BE2C (cell line): ENCODE measurements around the gene NALCN.

Source experiments
- DNase-seq: peaks from one replicate; pipeline ENCODE4 v3.0.0-alpha.2; 2020
- H3K27me3 ChIP-seq: fragments of 250-450 bp; sonication (Bioruptor Pico); 2 replicates; pipeline ENCODE4 v1.5.1; 2020; ENCODE audit warnings: mild to moderate bottlenecking
- H3K36me3 ChIP-seq: fragments of 250-450 bp; sonication (Bioruptor Pico); 2 replicates; pipeline ENCODE4 v1.5.1; 2020; ENCODE audit warnings: mild to moderate bottlenecking
- H3K4me1 ChIP-seq: fragments of 250-450 bp; sonication (Bioruptor Pico); 2 replicates; pipeline ENCODE4 v1.5.1; 2020
- H3K4me3 ChIP-seq: 2 replicates; pipeline ENCODE4 v1.5.1; 2011; ENCODE audit warnings: low read depth, low read length
- H3K9me3 ChIP-seq: fragments of 250-450 bp; sonication (Bioruptor Pico); 2 replicates; pipeline ENCODE4 v1.5.1; 2020
- TF ChIP-seq, protein P1 (sequence below): IDR thresholded peaks from 2 replicates; pipeline ENCODE4 v1.5.1; 2012; ENCODE audit warnings: mild to moderate bottlenecking, low read depth, low read length

The NALCN gene

DNA sequence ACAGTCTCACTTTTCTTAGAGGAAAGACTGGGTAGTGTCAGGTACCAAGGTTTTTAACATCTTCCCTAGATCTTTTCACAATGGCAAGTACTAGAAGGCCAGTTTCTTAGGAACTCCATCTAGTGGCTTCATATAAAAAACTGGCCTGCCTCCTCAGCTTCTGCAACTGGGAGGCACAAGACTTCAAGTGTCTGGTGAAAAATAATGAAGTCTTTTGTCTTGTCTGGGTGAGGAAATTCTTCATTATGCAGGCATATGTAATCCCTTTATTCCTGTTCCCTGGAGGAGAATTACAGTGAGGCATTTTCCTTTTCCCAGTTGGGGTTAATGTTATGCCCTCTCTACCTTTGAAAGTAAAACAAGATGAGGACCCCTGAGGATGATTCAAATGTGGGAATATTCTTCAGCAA is 300.5 kb downstream of the NALCN start:
- H3K36me3 ChIP-seq, result no peaks in the 10 kb centered on the region
- H3K9me3 ChIP-seq, result no peaks in the 10 kb centered on the region
- H3K4me1 ChIP-seq, result no peaks in the 10 kb centered on the region
- no peak overlapping the region for H3K4me3 ChIP-seq
- H3K27me3 ChIP-seq, result peaks cover 9% of the 10 kb centered on the region
- TF ChIP-seq, protein P1, sequence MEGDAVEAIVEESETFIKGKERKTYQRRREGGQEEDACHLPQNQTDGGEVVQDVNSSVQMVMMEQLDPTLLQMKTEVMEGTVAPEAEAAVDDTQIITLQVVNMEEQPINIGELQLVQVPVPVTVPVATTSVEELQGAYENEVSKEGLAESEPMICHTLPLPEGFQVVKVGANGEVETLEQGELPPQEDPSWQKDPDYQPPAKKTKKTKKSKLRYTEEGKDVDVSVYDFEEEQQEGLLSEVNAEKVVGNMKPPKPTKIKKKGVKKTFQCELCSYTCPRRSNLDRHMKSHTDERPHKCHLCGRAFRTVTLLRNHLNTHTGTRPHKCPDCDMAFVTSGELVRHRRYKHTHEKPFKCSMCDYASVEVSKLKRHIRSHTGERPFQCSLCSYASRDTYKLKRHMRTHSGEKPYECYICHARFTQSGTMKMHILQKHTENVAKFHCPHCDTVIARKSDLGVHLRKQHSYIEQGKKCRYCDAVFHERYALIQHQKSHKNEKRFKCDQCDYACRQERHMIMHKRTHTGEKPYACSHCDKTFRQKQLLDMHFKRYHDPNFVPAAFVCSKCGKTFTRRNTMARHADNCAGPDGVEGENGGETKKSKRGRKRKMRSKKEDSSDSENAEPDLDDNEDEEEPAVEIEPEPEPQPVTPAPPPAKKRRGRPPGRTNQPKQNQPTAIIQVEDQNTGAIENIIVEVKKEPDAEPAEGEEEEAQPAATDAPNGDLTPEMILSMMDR, result 0 out of 2 replicates have a peak, but pooled peaks have one; percentile 6
- DNase-seq, result no peak

DNA sequence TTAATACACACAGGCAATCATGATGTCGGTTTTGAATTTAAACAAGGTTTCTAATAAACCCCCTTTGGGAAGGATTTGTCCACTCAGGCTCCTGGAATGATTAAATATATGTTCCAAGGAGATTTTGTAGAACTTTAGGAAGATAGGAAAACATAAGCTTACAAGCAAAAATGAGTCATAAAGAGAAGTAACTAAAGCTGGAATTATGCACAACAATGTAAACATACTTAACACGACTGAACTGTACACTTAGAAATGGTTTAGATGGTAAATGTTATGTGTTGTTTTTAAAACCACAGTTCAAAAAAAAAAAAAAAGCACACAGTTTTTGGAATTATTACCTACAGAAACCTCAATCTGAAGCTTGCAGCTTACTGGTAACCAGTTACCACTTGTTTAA is 304.4 kb downstream of the NALCN start:
- Histone ChIP-seq H3K4me1 (no peaks in the 10 kb centered on the region), H3K36me3 (no peaks in the 10 kb centered on the region), H3K4me3 (no peak overlapping the region), H3K27me3 (no peaks in the 10 kb centered on the region; the same call in 1 of the 2 replicates), H3K9me3 (no peaks in the 10 kb centered on the region)
- no peak for DNase-seq
- TF ChIP-seq, protein P1, result no peak

DNA sequence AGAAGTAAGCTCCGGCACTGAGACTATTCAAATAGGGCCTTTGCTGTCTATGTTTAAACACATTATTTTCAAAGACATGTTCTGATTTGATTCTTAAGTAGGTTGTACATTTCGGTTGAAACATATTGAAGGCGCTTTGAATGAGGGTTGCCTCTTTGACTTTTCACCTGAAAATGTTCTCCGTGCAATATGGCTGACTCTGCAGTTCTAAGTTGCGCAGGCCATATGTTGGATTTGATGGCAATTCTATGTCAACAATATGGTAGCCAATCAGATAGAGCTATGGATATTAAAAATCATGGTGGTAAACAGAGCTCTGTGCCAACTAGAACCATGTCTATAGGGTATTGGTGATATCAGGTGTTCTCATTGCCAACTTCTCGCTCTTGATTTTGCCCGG is 307.3 kb downstream of the NALCN start:
- DNase-seq, result no peak
- H3K36me3 ChIP-seq, result no peaks in the 10 kb centered on the region

DNA sequence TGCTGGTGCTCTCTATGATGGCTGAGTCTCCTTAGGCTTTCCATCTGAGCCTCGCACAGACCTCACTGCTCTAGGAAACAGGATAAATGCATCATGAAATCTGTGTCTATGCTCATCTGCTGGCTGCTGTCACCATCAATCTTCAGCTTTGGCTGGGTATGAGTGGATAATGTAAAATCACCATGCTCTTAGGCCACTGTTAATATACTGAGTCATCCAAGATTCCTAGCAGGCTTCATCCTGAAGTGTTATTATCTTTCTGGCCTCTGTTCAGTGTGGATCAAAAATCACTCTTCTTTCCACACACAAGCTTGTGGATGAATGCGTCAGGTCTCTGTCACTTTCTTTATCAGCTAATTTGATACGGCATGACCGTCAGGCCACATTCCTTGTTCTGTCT is 317.4 kb downstream of the NALCN start:
- Histone ChIP-seq H3K9me3 (peaks cover 3% of the 10 kb centered on the region; the same call in 1 of the 2 replicates), H3K4me3 (no peak overlapping the region), H3K36me3 (no peaks in the 10 kb centered on the region), H3K4me1 (no peaks in the 10 kb centered on the region), H3K27me3 (peaks cover 8% of the 10 kb centered on the region)
- no peak for DNase-seq
- TF ChIP-seq, protein P1, result no peak

More for the DNA sequence above, 307.3 kb downstream of the NALCN start:
- H3K9me3 ChIP-seq, result no peaks in the 10 kb centered on the region
- H3K4me1 ChIP-seq, result no peaks in the 10 kb centered on the region
- no peak overlapping the region for H3K4me3 ChIP-seq
- no peaks in the 10 kb centered on the region; the same call in 1 of the 2 replicates for H3K27me3 ChIP-seq
- TF ChIP-seq, protein P1, result no peak

DNA sequence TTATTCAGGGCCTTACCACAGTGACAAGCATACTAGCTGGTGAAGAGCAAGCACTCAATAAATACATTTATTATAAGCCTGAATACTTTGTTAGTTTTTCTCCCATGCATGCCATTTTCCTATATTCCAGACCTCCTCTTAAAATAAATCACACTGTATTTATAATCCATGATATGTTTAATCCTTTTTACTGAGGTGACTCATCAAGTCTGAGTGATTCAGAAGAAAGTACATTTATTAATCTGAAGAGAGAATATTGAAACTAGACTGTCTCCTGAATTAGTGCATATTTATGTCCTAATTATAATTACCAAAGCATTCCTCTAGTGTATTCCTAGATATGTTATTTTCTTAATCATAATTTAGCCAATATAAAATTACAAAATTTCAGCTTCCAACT is 323.3 kb downstream of the NALCN start:
- H3K27me3 ChIP-seq, result no peaks in the 10 kb centered on the region; the same call in 1 of the 2 replicates
- TF ChIP-seq, protein P1, result no peak
- H3K36me3 ChIP-seq, result no peaks in the 10 kb centered on the region
- DNase-seq, result no peak
- no peaks in the 10 kb centered on the region for H3K9me3 ChIP-seq
- H3K4me1 ChIP-seq, result no peaks in the 10 kb centered on the region
- H3K4me3 ChIP-seq, result no peak overlapping the region

DNA sequence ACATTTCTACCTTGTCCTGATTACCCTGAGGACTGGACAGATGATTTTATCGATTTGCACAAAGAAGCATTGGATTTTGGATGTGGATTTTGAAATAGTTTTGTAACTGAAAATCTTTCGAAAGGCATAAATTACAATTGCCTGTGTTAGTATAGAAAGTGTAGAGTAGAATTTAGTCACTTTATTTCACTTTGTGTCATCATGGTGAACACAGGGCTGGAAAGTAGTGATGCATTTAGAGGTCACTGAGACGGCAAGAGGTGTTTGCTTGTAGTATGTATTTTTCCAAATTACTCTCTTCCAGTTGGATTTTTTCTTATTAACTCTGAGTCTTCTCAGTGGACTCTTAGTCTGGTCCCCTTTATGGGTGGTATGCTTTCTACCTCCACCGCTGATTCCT is 326.0 kb downstream of the NALCN start:
- no peaks in the 10 kb centered on the region for H3K4me1 ChIP-seq
- no peak for DNase-seq
- H3K36me3 ChIP-seq, result no peaks in the 10 kb centered on the region
- TF ChIP-seq, protein P1, result no peak
- H3K9me3 ChIP-seq, result no peaks in the 10 kb centered on the region
- no peak overlapping the region for H3K4me3 ChIP-seq
- H3K27me3 ChIP-seq, result no peaks in the 10 kb centered on the region
